ENCODE data around the gene HTR4. TPM values are rescaled to one million over a fixed set of nuclear protein-coding genes. Genes with fewer than 3 reads are reported as not detected.

Gene HTR4
- total and polyA plus RNA-seq, 2 of the 4 experiments (the other 2 are of a cell fraction) = not detected

- Histone ChIP-seq H3K9me1 (ENCODE audit: insufficient read depth, low read length) (no peaks in the 10 kb centered on the region), H3K56ac (ENCODE audit: extremely low read depth, insufficient read depth, low read length) (no peak overlapping the region), H3K23ac (ENCODE audit: low read depth, low read length) (no peak overlapping the region), H3K4me3 (ENCODE audit: insufficient read depth, low read depth, low read length) (no peak overlapping the region), H3K4me1 (ENCODE audit: control insufficient read depth, insufficient read depth, low read length) (no peaks in the 10 kb centered on the region), H3K79me1 (ENCODE audit: low read depth in 1 of 2, low read length in 2 of 2) (no peaks in the 10 kb centered on the region), H3K14ac (replicated peaks; ENCODE audit: low read depth, low read length) (no peak overlapping the region), H2AFZ (replicated peaks; ENCODE audit: low read length, poor library complexity) (no peak overlapping the region), H4K5ac (ENCODE audit: low read depth, low read length) (no peak overlapping the region), H2AK9ac (replicated peaks; ENCODE audit: low read depth, low read length, poor library complexity) (no peak overlapping the region), H3K9me3 (ENCODE audit: control insufficient read depth, insufficient read depth, low read length) (no peaks in the 10 kb centered on the region), H3K4ac (ENCODE audit: low read depth, low read length) (no peak overlapping the region), H3K4me2 (ENCODE audit: low read depth, low read length) (no peak overlapping the region), H2BK5ac (ENCODE audit: low read depth, low read length, poor library complexity, severe bottlenecking) (no peak overlapping the region), H3K18ac (ENCODE audit: low read depth, low read length) (no peak overlapping the region), H2BK20ac (ENCODE audit: low read depth, low read length) (no peak overlapping the region), H3K9ac (ENCODE audit: low read depth, low read length) (no peak overlapping the region), H3K27me3 (ENCODE audit: control insufficient read depth, insufficient read depth, low read length) (no peaks in the 10 kb centered on the region), H2AK5ac (ENCODE audit: low read depth, low read length) (no peak overlapping the region), H2BK15ac (ENCODE audit: low read depth, low read length) (no peak overlapping the region), H4K91ac (ENCODE audit: insufficient read depth, low read depth, low read length) (no peak overlapping the region), H2BK120ac (ENCODE audit: low read depth, low read length) (no peak overlapping the region), H3K36me3 (ENCODE audit: control insufficient read depth, insufficient read depth, low read length) (no peaks in the 10 kb centered on the region), H4K8ac (ENCODE audit: low read depth in 2 of 2, low read length in 2 of 2) (no peak overlapping the region), H4K20me1 (ENCODE audit: insufficient read depth, low read length) (no peaks in the 10 kb centered on the region), H3K27ac (ENCODE audit: insufficient read depth, low read length) (no peak overlapping the region)
- ChIA-PET CTCF (no interaction called here), POLR2A (ENCODE audit: unreplicated experiment) (no interaction called here)
- WGBS, 2 experiments (ENCODE audit: extremely low coverage in 2 of 2, insufficient read length in 1 of 2) = no CpG with 5 or more reads among the region's 1 CpG
- dilution Hi-C loops (cut with HindIII; ENCODE audit: low sequenced_read_pairs, unreplicated experiment) = no loop called here
- ATAC-seq (ENCODE audit: low read depth) (no peak), DNase-seq (peak; percentile 4)
- intact Hi-C loops (cut with micrococcal nuclease) = no loop called here
- BruUV-seq (replicated peaks) = no TSS peak
- in situ Hi-C loops (cut with MboI; ENCODE audit: low sequenced_read_pairs) = no loop called here
- TF ChIP-seq BHLHE40 (IDR thresholded peaks at IDR 0.05; ENCODE audit: low read depth, low read length) (no peak), RCOR1 (IDR thresholded peaks at IDR 0.05; ENCODE audit: insufficient replicate concordance, low read length) (no peak), ELK1 (IDR thresholded peaks at IDR 0.05; ENCODE audit: borderline replicate concordance, low read depth, low read length) (no peak), CHD1 (IDR thresholded peaks at IDR 0.05; ENCODE audit: low read depth, low read length) (no peak)
Measured at GRCh38 chr5:148542812-148543211, 111.5 kb downstream of the HTR4 start.

Measured in IMR-90 (cell line).